ENCODE results near the gene ZNHIT6. TPM values are rescaled to one million over a fixed set of nuclear protein-coding genes. Genes with fewer than 3 reads are reported as not detected.

The ZNHIT6 gene
- total RNA-seq, 1 donor from 2014 or later: 21.1 TPM

- H3K27me3 Mint-ChIP-seq: no peaks in the 10 kb centered on the region
- DNase-seq (no peak), ATAC-seq (ENCODE audit: low read depth) (no peak)
- no peak overlapping the region for H3K27ac Mint-ChIP-seq
- intact Hi-C loops (cut with micrococcal nuclease): loop anchor here (2.0 kb wide), 1 partner anchor 13 kb away; no protein-coding TSS in a partner anchor
- no peak overlapping the region for H3K4me3 Mint-ChIP-seq
- H3K36me3 Mint-ChIP-seq (ENCODE audit: low read depth): peaks cover 28% of the 10 kb centered on the region
- CTCF ChIA-PET: interaction anchor here (1.8 kb wide), 1 partner anchor 10 kb away, joined by 4 read pairs; no protein-coding TSS in a partner anchor
- H3K9me3 Mint-ChIP-seq: no peaks in the 10 kb centered on the region
- no peaks in the 10 kb centered on the region for H3K4me1 Mint-ChIP-seq
- POLR2A ChIA-PET: no interaction called here
- no peak for TF ChIP-seq CTCF (IDR thresholded peaks at IDR 0.05)
These were observed 24.8 kb downstream of the ZNHIT6 start for GRCh38 chr1:85683292-85684025.

DNA sequence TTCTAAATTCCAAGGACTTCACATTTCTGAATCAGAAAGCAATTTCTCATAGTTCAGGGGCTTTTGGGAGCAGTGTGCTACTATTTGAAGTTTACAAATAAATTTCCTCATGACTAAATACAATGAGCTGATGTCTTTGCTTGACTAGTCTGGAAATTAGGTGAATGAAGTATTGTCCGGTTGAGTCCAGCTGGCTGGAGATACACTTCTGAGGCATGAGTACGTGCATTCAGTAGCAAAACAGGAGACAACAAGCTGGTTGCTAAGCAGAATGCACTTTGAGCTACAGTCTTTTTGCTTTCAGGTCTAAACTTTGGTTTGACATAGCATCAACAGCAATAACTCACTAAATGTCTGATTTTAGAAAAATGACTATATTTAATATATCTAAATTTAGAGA lies 27.1 kb downstream of the ZNHIT6 start:
- H3K27ac Mint-ChIP-seq: no peak overlapping the region
- no peaks in the 10 kb centered on the region for H3K4me1 Mint-ChIP-seq
- H3K4me3 Mint-ChIP-seq: no peak overlapping the region
- no peaks in the 10 kb centered on the region for H3K27me3 Mint-ChIP-seq
- CTCF ChIA-PET: no interaction called here
- POLR2A ChIA-PET: no interaction called here
- ATAC-seq (ENCODE audit: low read depth): no peak
- no peaks in the 10 kb centered on the region for H3K9me3 Mint-ChIP-seq
- intact Hi-C loops (cut with micrococcal nuclease): no loop called here
- no peak for DNase-seq
- H3K36me3 Mint-ChIP-seq (ENCODE audit: low read depth): peaks cover 42% of the 10 kb centered on the region
- no peak for TF ChIP-seq CTCF (IDR thresholded peaks at IDR 0.05)

GRCh38 chr1:85678193-85678592 lies 30.0 kb downstream of the ZNHIT6 start:
- no peak for ATAC-seq (ENCODE audit: low read depth)
- TF ChIP-seq CTCF (IDR thresholded peaks at IDR 0.05): no peak
- Mint-ChIP-seq H3K27ac (no peak overlapping the region), H3K4me1 (no peaks in the 10 kb centered on the region), H3K36me3 (ENCODE audit: low read depth) (peaks cover 64% of the 10 kb centered on the region), H3K9me3 (no peaks in the 10 kb centered on the region), H3K27me3 (no peaks in the 10 kb centered on the region), H3K4me3 (no peak overlapping the region)
- POLR2A ChIA-PET: no interaction called here
- no peak for DNase-seq
- intact Hi-C loops (cut with micrococcal nuclease): no loop called here
- CTCF ChIA-PET: no interaction called here

- peaks cover 67% of the 10 kb centered on the region for H3K36me3 Mint-ChIP-seq (ENCODE audit: low read depth)
- DNase-seq: no peak
- no peaks in the 10 kb centered on the region for H3K4me1 Mint-ChIP-seq
- H3K27me3 Mint-ChIP-seq: no peaks in the 10 kb centered on the region
- no peak for TF ChIP-seq CTCF (IDR thresholded peaks at IDR 0.05)
- H3K9me3 Mint-ChIP-seq: no peaks in the 10 kb centered on the region
- H3K4me3 Mint-ChIP-seq: no peak overlapping the region
- ChIA-PET CTCF (no interaction called here), POLR2A (no interaction called here)
- intact Hi-C loops (cut with micrococcal nuclease): no loop called here
- H3K27ac Mint-ChIP-seq: no peak overlapping the region
- no peak for ATAC-seq (ENCODE audit: low read depth)
These were observed 30.6 kb downstream of the ZNHIT6 start for GRCh38 chr1:85677656-85678055.

- CTCF ChIA-PET: no interaction called here
- ATAC-seq (ENCODE audit: low read depth): no peak
- Mint-ChIP-seq H3K27me3 (no peaks in the 10 kb centered on the region), H3K27ac (no peak overlapping the region), H3K4me1 (no peaks in the 10 kb centered on the region), H3K36me3 (ENCODE audit: low read depth) (peaks cover 77% of the 10 kb centered on the region), H3K9me3 (no peaks in the 10 kb centered on the region), H3K4me3 (no peak overlapping the region)
- no peak for TF ChIP-seq CTCF (IDR thresholded peaks at IDR 0.05)
- no peak for DNase-seq
- intact Hi-C loops (cut with micrococcal nuclease): no loop called here
- POLR2A ChIA-PET: no interaction called here
These were observed 36.1 kb downstream of the ZNHIT6 start for GRCh38 chr1:85672031-85672660.

All from activated B cell treated with CpG ODN at 0.5 μM for 24 hours (primary cell).